Smooth muscle cell (in vitro differentiated cells): ENCODE data around the gene MALRD1. TPM values are rescaled to one million over a fixed set of nuclear protein-coding genes. Genes with fewer than 3 reads are reported as not detected.

ENCODE experiments used
- DNase-seq: peaks from one replicate; lab custom pipeline; 2025; ENCODE audit not compliant: unreplicated experiment; lab: John Stamatoyannopoulos, UW
- H2AFZ ChIP-seq: fragments of 200-600 bp; sonication (generic); 2 replicates; pipeline ENCODE4 v1.6.0; 2016; ENCODE audit warnings: antibody characterized with exemption, low read depth, mild to moderate bottlenecking
- H3F3A ChIP-seq: fragments of 200-600 bp; sonication (generic); 2 replicates; pipeline ENCODE4 v1.6.0; 2017; ENCODE audit warnings: antibody characterized with exemption, low read depth
- H3K27ac ChIP-seq: fragments of 200-600 bp; sonication (generic); 2 replicates; pipeline ENCODE4 v1.5.1; 2016; ENCODE audit warnings: low read depth, mild to moderate bottlenecking
- H3K27me3 ChIP-seq: fragments of 200-600 bp; sonication (generic); 2 replicates; pipeline ENCODE4 v1.6.1; 2016; ENCODE audit warnings: low read depth, mild to moderate bottlenecking
- H3K36me3 ChIP-seq: fragments of 200-600 bp; sonication (generic); 2 replicates; pipeline ENCODE4 v1.5.1; 2016; ENCODE audit warnings: low read depth
- H3K4me1 ChIP-seq: fragments of 200-600 bp; sonication (generic); 2 replicates; pipeline ENCODE4 v1.5.1; 2016; ENCODE audit warnings: low read depth
- H3K4me2 ChIP-seq: fragments of 200-600 bp; sonication (generic); 2 replicates; pipeline ENCODE4 v1.6.0; 2016; ENCODE audit warnings: mild to moderate bottlenecking
- H3K4me3 ChIP-seq: fragments of 200-600 bp; sonication (generic); 2 replicates; pipeline ENCODE4 v1.5.1; 2016; ENCODE audit warnings: mild to moderate bottlenecking
- H3K79me2 ChIP-seq: fragments of 200-600 bp; sonication (generic); 2 replicates; pipeline ENCODE4 v1.6.0; 2016; ENCODE audit warnings: low read depth, mild to moderate bottlenecking
- H3K9ac ChIP-seq: fragments of 200-600 bp; sonication (generic); 2 replicates; pipeline ENCODE4 v1.6.0; 2016; ENCODE audit warnings: low read depth
- H3K9me3 ChIP-seq: fragments of 200-600 bp; sonication (generic); replicated peaks from 2 replicates; pipeline ENCODE4 v1.5.1; 2016; ENCODE audit warnings: low read depth
- H4K20me1 ChIP-seq: fragments of 200-600 bp; sonication (generic); 2 replicates; pipeline ENCODE4 v1.6.0; 2016; ENCODE audit warnings: low read depth
- WGBS: methylation state at CpG from one replicate; pipeline ENCODE4 v1.1.7; 2016; ENCODE audit warnings: low lambda C conversion rate; 5-methylcytosine and 5-hydroxymethylcytosine counted together
- polyA plus RNA-seq: library from polyadenylated mRNA; unstranded; fragments of >200 nt; fragmentation: Nextera tagmentation; extraction: Ambion mirVana; gene quantifications from 2 replicates; pipeline ENCODE4 v1.2.1, GENCODE V29; 2016
- total RNA-seq: library from RNA; depleted of rRNA; stranded (reverse); fragments of >200 nt; gene quantifications from 2 replicates; pipeline ENCODE4 v1.2.3, GENCODE V29; 2014
- TF ChIP-seq, protein P1 (sequence below): fragments of 200-600 bp; sonication (generic); IDR thresholded peaks from 2 replicates; pipeline ENCODE4 v1.5.1; 2017; ENCODE audit warnings: borderline replicate concordance, mild to moderate bottlenecking, antibody characterized with exemption; ENCODE audit not compliant: insufficient read depth, poor library complexity, severe bottlenecking

The MALRD1 gene
- total and polyA plus RNA-seq, 2 experiments from 2014 or later = 1.9 TPM; not detected in 1

- DNase-seq = no peak
- Histone ChIP-seq H3K79me2 (no peaks in the 10 kb centered on the region), H3K27ac (no peak overlapping the region), H2AFZ (no peak overlapping the region), H3K4me2 (no peak overlapping the region), H4K20me1 (no peaks in the 10 kb centered on the region), H3K4me1 (no peaks in the 10 kb centered on the region), H3K9ac (no peak overlapping the region), H3K9me3 (no peaks in the 10 kb centered on the region), H3K4me3 (no peak overlapping the region), H3K36me3 (no peaks in the 10 kb centered on the region), H3K27me3 (no peaks in the 10 kb centered on the region), H3F3A (no peaks in the 10 kb centered on the region)
- 72% methylated on average over 2 of the region's 2 CpGs for WGBS
- TF ChIP-seq, protein P1, sequence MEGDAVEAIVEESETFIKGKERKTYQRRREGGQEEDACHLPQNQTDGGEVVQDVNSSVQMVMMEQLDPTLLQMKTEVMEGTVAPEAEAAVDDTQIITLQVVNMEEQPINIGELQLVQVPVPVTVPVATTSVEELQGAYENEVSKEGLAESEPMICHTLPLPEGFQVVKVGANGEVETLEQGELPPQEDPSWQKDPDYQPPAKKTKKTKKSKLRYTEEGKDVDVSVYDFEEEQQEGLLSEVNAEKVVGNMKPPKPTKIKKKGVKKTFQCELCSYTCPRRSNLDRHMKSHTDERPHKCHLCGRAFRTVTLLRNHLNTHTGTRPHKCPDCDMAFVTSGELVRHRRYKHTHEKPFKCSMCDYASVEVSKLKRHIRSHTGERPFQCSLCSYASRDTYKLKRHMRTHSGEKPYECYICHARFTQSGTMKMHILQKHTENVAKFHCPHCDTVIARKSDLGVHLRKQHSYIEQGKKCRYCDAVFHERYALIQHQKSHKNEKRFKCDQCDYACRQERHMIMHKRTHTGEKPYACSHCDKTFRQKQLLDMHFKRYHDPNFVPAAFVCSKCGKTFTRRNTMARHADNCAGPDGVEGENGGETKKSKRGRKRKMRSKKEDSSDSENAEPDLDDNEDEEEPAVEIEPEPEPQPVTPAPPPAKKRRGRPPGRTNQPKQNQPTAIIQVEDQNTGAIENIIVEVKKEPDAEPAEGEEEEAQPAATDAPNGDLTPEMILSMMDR = no peak
Measured at GRCh38 chr10:19549503-19549902, 500.9 kb downstream of the MALRD1 start.

DNA sequence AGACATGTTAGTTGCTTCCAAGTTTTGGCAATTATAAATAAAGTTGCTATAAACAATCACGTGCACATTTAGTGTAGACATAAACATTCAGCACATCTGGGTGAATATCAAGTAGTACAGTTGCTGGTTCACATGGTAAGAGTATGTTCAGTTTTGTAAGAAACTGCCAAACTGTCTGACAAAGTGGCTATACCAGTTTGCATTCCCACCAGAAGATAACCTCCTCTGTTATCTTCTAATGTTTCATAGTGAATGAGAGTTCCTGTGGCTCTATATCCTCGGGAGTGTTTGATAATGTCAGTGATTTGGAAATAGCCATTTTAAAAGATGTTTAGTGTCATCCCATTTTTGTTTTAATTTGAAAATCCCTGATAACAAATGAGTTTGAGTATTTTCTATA is 508.1 kb downstream of the MALRD1 start:
- Histone ChIP-seq H3K27ac (no peak overlapping the region), H3K4me3 (no peak overlapping the region), H3K4me2 (no peak overlapping the region), H3K9me3 (no peaks in the 10 kb centered on the region), H3K79me2 (no peaks in the 10 kb centered on the region), H3K27me3 (no peaks in the 10 kb centered on the region), H3K9ac (no peak overlapping the region), H3K4me1 (no peaks in the 10 kb centered on the region), H3K36me3 (no peaks in the 10 kb centered on the region), H2AFZ (no peak overlapping the region), H3F3A (no peaks in the 10 kb centered on the region), H4K20me1 (no peaks in the 10 kb centered on the region)
- TF ChIP-seq, protein P1 = no peak
- WGBS = 78% methylated on average over 2 of the region's 2 CpGs
- no peak for DNase-seq

DNA sequence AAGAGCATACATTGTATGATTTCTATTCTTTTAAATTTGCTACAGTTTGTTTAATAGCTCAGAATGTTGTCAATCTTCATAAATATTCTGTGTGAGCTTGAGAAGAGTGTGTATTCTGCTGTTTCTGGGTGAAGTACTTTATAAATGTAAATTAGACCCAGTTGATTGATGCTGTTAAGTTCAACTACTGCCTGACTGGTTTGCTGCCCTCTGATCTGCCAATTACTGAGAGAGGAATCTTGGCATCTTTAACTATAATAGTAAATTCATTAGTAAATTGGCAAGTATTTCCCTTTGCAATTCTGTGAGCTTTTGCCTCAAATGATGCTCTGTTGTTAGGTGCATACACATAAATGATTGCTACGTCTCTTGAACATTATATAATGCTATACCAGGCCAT is 512.6 kb downstream of the MALRD1 start:
- H2AFZ ChIP-seq = no peak overlapping the region
- WGBS = 97% methylated on average over 1 of the region's 1 CpG
- H3K4me1 ChIP-seq = no peaks in the 10 kb centered on the region

More for the DNA sequence above, 512.6 kb downstream of the MALRD1 start:
- no peaks in the 10 kb centered on the region for H3K79me2 ChIP-seq
- H3K27ac ChIP-seq = no peak overlapping the region
- no peaks in the 10 kb centered on the region for H3K27me3 ChIP-seq
- H4K20me1 ChIP-seq = no peaks in the 10 kb centered on the region
- DNase-seq = no peak
- H3K36me3 ChIP-seq = no peaks in the 10 kb centered on the region
- TF ChIP-seq, protein P1 = no peak
- H3K9ac ChIP-seq = no peak overlapping the region
- H3K9me3 ChIP-seq = no peaks in the 10 kb centered on the region
- no peak overlapping the region for H3K4me2 ChIP-seq
- no peaks in the 10 kb centered on the region for H3F3A ChIP-seq
- no peak overlapping the region for H3K4me3 ChIP-seq
